Measurements from ENCODE around the gene PTPN21. TPM values are rescaled to one million over a fixed set of nuclear protein-coding genes. Genes with fewer than 3 reads are reported as not detected.

PTPN21 gene
- total RNA-seq, 1 experiment from 2014 or later, result 15.0 TPM

DNA sequence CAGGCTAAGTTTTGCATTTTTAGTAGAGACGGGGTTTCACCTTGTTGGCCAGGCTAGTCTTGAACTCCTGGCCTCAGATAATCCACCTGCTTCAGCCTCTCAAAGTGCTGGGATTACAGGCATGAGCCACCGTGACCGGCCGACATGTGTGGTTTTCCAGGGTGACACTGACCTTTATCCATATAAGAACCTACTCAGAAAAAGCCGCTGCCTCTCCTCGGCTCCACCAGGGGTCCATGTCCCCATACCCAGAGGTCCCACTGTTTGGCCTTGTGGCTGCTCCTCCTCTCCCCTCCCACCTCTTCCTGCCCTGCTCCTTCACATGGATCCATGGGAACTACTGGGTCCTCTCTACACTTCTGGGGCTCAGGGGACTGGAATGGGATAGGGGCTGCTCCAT lies 64.6 kb downstream of the PTPN21 start:
- H3K36me3 ChIP-seq (ENCODE audit: control insufficient read depth, insufficient read depth, low read length), result no peaks in the 10 kb centered on the region; the same call in 1 of the 2 replicates
- ChIA-PET CTCF (no interaction called here), POLR2A (no interaction called here)
- no peaks in the 10 kb centered on the region for H3K27me3 ChIP-seq (ENCODE audit: control insufficient read depth, insufficient read depth, low read length)
- in situ Hi-C loops (cut with HindIII; ENCODE audit: low pct_unique_long_range_greater_than_20kb, low sequenced_read_pairs), result no loop called here
- no peak overlapping the region for H3K4me3 ChIP-seq (ENCODE audit: low read depth in 2 of 2, low read length in 2 of 2)
- H3K4me1 ChIP-seq (ENCODE audit: control insufficient read depth, insufficient read depth, low read length), result no peaks in the 10 kb centered on the region
- no peak for ATAC-seq
- H3K27ac ChIP-seq (ENCODE audit: low read length), result no peak overlapping the region
- BruUV-seq (replicated peaks), result no TSS peak
- H3K9me3 ChIP-seq (ENCODE audit: control insufficient read depth, insufficient read depth, low read depth, low read length), result no peaks in the 10 kb centered on the region
- intact Hi-C loops (cut with micrococcal nuclease; ENCODE audit: unreplicated experiment), result loop anchor here (10.0 kb wide), 1 partner anchor 65 kb away; the partner anchor contains the start of gene PTPN21
- no peak for TF ChIP-seq SIN3A (IDR thresholded peaks at IDR 0.05; ENCODE audit: borderline replicate concordance, insufficient read depth, low read depth, low read length)
- no peak for TF ChIP-seq POLR2AphosphoS5 (IDR thresholded peaks at IDR 0.05; ENCODE audit: low read depth, low read length)
- no peak for TF ChIP-seq CTCF (IDR thresholded peaks at IDR 0.05)
- DNase-seq (ENCODE audit: low read depth, low spot score), result no peak

DNA sequence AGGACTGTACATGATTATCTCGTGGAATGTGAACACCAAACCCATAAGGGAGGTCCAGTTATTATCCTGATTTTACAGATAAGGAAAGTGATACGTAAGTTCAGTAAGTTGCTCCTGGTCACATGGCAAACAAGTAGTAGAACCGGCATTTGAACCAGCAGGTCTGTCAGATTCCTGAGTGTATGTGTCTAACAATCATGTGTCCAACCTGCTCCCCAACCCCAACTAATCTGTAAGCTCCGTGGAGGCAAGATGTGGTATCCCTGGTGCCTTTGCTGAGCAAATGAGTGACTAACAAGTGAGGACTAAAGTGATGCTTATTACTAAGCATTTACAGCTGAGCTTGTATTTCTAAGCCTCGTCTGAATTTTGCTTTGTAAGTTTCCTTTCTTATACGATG lies 65.9 kb downstream of the PTPN21 start:
- ATAC-seq (no peak), DNase-seq (ENCODE audit: low read depth, low spot score) (no peak)
- intact Hi-C loops (cut with micrococcal nuclease; ENCODE audit: unreplicated experiment), result no loop called here
- no peak for TF ChIP-seq POLR2AphosphoS5 (IDR thresholded peaks at IDR 0.05; ENCODE audit: low read depth, low read length)
- TF ChIP-seq CTCF (IDR thresholded peaks at IDR 0.05), result no peak
- no peak for TF ChIP-seq REST (IDR thresholded peaks at IDR 0.05; ENCODE audit: insufficient read depth in 1 of 2, low read depth in 2 of 2, low read length in 1 of 2)
- TF ChIP-seq TCF7L2 (IDR thresholded peaks at IDR 0.05; ENCODE audit: low read depth, low read length), result no peak
- TF ChIP-seq SIN3A (IDR thresholded peaks at IDR 0.05; ENCODE audit: borderline replicate concordance, insufficient read depth, low read depth, low read length), result no peak
- in situ Hi-C loops (cut with HindIII; ENCODE audit: low pct_unique_long_range_greater_than_20kb, low sequenced_read_pairs), result no loop called here
- no peaks in the 10 kb centered on the region; the same call in 1 of the 2 replicates for H3K36me3 ChIP-seq (ENCODE audit: control insufficient read depth, insufficient read depth, low read length)
- H3K9me3 ChIP-seq (ENCODE audit: control insufficient read depth, insufficient read depth, low read depth, low read length), result no peaks in the 10 kb centered on the region
- CTCF ChIA-PET, result no interaction called here
- no peak overlapping the region for H3K4me3 ChIP-seq (ENCODE audit: low read depth in 2 of 2, low read length in 2 of 2)
- BruUV-seq (replicated peaks), result no TSS peak
- H3K4me1 ChIP-seq (ENCODE audit: control insufficient read depth, insufficient read depth, low read length), result no peaks in the 10 kb centered on the region
- no peak overlapping the region for H3K27ac ChIP-seq (ENCODE audit: low read length)
- POLR2A ChIA-PET, result no interaction called here
- H3K27me3 ChIP-seq (ENCODE audit: control insufficient read depth, insufficient read depth, low read length), result no peaks in the 10 kb centered on the region
